GM03348 (cell line): ENCODE data around the gene ASXL2.
A peak's percentile ranks its signal among the peaks of the same experiment; 100 is the strongest.
"Not testable (repeated sequence)": the region's sequence is repeated elsewhere in the genome, so short reads cannot be mapped to it uniquely, and the experiment has no call there.

Experiments used
- DNase-seq: peaks from one replicate; pipeline ENCODE4 v3.0.0; 2012; ENCODE audit warnings: low spot score

Gene ASXL2

DNA sequence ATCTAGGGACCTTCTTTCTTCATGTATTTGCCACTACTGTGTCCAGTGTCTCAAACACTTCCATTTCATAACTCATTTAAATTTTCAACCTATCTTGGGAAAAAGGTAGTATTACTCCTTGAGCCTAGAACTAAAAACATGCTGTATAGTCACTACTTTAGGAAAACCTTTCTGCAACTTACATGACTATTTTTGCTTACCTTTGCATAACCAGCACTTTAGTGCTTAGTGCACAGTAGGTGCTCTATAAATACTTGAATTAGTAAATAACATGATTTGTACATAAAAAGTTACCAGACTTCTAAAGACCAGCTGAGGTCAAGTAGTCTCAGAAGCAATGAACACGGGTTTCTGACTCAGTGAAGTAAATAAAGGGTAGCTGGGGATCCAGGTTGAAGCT, 142.5 kb downstream of the ASXL2 start:
- no peak for DNase-seq

DNA sequence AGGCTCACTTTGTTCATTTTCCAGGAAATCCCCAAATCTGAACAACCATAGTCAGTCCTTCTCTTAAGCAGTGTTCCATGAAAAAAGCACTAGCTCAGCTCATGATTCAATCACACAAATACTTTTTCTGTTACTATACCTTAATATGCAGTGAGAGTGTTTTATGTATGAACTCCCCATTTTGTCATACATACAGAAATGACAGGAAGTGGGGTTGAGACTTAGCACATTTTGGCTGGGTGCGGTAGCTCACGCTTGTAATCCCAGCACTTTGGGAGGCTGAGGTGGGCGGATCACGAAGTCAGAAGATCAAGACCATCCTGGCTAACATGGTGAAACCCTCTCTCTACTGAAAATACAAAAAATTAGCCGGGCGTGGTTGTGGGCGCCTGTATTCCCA, 149.7 kb downstream of the ASXL2 start:
- DNase-seq, result no peak

DNA sequence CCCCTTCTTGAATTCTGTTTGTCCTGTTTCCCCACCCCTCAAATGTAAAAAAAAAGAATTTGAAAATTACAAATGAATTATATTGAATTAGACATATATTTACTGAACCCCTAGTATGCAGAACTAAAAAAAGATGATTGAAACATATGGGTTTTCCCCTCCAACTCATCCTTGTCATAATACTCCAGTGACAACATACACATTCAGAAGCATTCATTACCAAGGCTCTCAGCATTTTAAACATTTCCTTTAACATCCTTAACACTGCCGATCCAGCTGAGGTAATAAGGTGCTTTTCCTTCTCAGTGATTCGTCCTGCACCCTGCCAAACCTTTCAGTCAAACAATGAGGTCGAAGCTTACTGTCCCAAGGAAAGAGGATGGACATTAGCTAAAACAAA, 151.8 kb downstream of the ASXL2 start:
- DNase-seq, result no peak

DNA sequence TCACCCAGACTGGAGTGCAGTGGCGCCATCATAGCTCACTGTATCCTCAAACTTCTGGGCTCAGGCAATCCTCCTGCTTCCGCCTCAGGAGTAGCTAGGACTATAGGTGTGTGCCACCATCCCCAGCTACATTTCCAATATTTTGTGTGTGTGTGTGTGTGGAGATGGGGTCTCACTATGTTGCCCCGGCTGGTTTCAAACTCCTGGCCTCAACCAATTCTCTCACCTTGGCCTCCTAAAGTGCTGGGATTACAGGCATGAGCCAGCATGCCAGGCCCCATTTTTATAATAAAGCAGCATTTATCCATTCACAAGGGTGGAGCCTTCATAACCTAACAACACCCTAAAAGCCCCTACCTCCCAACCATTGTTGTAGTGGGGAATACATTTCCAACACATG, 152.4 kb downstream of the ASXL2 start:
- no peak for DNase-seq

DNA sequence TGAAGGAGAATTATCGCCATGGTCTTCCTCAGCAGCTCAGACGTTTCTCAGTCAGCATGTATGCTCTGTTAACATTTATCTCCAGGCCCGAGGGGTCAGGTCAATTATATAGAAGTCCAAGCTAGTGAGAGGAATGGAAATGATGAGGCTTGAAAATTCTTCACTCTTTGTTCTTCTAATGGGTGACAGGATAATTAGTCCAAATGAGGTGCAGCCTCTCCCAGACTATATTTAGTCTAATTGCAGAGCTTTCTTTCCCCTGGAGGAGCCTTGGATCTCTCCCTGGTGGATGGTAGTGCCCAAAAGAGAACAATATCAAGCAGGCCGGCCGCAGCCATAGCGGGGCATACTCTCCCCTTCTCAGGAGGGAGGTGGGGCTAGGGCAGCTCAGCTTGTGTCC, 153.5 kb downstream of the ASXL2 start:
- no peak for DNase-seq

DNA sequence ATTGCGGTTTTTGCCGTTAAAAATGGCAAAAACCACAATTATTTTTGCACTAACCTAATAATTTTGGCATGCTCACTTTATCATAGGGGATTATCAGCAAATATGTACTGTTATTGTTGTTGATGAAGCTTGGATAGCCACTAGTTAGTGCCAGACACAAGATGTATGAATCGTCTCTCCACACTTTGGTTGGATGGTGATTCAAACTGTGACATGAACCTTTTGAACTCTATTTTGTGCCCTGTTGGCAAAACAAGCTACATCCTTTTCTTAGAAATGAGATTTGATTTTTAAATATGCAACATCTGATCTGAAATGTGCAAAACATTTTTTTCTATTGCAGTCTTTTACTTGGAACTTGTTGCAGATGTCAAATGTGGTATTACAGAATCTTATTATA, 156.1 kb downstream of the ASXL2 start:
- DNase-seq, result no peak

DNA sequence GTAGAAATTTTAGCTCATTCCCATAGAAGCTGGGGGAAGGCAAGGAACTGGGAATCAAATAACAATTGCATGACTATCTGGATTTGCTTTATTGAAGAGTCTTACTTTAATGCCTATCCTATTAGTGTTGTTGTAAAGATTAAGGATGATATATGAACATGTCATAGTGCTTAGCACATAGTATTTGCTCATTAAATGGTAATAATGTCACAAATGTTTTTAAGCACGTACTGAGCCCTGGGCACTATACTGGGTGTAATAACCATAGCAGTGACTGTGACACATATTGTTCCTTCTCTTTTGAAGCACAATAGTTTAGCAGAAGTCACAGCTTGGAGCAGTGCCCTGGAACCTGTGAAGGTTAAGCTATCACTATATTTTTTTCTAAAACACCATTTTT, 157.7 kb downstream of the ASXL2 start:
- DNase-seq, result no peak

DNA sequence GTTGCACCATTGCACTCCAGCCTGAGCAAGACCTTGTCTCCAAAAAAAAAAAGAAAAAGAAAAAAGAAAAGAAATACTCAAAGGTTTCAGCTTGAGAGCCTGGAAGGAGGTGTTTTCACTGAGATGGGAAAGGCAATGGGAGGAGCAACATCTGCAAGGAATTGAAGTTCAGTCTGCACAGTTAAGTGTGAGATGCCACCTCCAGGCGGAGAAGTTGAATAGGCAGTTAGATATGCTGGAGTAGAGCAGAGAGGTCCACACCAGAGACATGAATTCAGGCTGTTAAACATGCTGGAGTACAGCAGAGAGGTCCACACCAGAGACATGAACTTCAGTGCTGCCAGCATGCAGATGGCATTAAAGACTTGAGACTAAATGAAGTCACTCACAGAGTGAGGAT, 163.5 kb downstream of the ASXL2 start:
- peak; percentile 26 for DNase-seq

DNA sequence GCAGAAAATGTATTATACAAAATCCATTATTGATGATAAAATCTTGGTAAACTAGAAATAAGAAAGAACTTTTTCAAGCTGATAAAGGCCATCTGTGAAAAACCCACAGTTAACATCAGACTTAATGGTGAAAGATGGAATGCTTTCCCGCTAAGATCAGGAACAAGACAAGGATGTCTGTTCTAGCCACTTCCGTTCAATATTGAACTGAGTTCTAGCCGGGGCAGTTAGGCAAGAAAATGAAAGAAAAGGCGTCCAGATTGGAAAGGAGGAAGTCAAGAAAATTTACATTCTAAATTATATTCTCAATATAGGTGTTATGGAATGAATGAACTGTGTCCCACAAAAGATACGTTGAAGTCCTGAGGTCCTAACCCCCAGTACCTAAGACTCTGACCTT, 165.8 kb downstream of the ASXL2 start:
- DNase-seq, result no peak

DNA sequence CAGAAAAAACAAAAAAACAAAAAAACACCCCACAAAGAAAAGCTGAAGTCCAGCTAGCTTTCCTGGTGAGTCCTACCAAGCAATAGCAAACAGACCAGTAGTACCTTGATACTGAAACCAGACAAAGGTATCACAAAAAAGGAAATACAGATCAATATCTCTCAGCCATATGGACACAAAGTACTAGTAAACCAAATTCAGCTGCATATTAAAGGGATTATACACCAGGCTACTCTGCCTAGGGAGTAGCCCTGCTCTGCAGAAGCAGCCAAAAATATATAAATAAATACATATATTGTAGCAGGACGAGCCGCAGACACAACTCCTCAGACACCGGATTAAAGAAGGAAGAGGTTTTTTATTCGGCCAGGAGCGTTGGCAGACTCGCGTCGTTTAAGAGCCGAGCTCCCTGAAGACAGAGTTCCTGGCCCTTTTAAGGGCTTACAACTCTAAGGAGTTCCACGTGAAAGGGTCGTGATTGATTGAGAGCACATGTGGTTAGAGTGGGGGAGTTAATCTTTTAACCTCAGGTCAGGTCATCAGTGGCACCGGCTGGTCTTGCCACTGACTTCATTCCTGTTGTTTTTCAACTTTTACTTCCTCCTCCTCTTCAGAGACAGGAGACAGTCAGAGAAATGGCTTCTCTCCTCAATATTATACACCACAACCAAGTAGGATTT, 166.5 kb downstream of the ASXL2 start:
- no peak for DNase-seq

DNA sequence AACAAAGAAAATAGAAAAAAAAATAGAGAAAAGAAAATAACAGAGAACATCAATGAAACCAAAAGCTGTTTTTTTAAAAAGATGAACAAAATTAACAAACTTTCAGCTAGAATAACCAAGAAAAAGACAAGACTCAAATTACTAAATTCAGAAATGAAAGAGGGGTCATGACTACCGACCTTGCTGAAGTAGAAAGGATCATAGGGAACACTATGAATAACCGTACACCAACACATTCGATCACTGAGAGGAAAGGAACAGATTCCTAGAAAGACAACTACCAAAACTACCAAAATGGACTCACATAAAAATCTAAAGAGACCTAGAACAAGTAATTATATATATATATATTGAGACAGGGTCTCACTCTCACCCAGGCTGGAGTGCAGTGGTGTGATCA, 167.5 kb downstream of the ASXL2 start:
- DNase-seq, result no peak

DNA sequence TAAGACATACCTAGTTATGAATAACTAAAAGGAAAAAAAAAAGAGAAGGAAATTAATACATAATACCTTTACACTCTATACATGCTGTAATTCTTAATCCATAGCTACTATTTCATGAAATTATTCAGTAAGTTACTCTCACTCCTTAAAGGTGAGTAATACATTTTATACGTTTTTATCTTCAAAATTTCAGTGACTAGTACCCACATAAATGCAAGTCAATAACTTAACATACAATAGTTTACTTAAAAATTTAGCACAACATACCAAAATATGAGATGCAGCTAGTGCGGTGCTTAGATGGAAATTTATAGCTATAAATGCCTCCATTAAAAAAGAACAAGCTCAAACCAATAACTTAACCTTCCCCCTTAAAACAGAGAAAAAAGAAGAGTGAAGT, 168.9 kb downstream of the ASXL2 start:
- DNase-seq, result no peak

DNA sequence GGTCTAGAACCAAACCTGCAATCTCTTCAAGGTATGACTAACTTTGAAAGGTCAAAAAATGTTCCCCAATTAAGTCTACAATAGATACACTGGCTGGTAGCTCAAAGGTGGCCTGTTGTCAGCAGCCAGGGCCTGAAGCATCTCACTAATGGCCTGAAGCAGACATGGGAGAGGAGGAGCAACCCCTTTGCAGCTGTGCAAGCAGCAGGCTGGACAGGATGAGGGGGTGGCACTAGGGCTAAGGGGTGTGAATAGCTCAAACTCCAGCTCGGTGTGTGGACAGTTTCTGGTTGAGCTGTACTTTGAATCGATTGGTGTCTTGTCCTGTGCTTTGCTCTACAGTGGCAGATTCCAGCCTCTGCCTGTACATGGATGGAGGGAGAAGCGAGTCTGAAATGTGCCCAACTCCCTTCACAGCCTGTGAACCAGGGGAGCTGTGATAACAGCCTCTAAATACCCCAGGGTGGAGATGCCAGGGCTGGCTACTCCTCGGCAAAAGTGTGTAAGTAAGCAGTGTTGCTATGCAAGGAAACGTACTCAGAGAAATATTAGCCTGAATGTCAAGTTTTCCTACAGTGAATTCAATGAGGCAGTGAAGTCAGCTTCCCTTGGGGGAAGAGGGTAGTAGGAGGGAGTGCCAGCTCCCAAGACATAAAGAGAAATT, 170.2 kb downstream of the ASXL2 start:
- DNase-seq, result no peak

DNA sequence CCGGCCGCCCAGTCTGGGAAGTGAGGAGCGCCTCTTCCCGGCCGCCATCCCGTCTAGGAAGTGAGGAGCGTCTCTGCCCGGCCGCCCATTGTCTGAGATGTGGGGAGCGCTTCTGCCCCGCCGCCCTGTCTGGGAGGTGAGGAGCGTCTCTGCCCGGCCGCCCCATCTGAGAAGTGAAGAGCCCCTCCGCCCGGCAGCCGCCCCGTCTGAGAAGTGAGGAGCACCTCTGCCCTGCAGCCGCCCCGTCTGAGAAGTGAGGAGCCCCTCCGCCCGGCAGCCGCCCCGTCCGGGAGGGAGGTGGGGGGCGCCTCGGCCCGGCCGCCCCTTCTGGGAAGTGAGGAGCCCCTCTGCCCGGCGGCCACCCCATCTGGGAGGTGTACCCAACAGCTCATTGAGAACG, 172.7 kb downstream of the ASXL2 start:
- not testable (repeated sequence) for DNase-seq

DNA sequence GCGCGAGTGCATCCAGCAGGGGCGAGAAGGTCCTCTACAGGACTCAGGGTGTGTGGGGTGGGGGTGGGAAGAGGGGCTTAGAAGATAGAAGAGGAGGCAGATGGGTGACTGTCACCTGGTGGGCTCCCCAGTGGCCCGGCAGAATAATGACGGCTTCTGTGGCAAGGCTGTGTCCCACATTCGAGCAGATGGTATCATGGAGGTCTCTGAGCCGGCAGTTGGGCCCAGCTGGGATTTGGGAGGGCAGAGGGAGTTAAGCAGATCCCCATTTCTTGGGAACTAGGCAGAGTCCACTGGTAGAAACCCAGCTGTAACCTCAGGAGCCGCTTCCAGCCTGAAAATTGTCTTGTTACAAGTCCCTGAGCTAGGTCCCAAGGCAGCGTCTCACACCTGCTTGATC, 176.5 kb downstream of the ASXL2 start:
- DNase-seq, result no peak

DNA sequence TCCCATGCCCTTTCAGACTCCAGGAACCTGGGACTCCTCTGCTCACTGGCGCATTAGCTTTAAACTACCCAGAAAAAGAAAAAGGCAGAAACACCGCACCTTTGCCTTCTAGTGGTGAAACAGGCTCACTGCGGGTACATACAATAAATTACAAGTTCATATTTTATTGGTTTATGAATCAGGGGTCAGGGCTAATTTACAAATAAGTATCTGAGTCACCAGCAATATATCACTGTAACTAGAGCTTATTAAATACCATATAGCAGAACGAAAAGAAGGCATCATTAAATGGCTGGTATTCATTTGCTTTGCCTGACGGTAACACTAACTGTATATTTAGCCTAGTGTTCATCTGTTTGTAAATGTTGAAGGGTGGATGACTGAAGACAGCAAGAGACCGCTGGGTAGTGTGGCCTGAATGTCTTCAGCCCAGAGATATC, 178.0 kb downstream of the ASXL2 start:
- DNase-seq, result peak; percentile 43

DNA sequence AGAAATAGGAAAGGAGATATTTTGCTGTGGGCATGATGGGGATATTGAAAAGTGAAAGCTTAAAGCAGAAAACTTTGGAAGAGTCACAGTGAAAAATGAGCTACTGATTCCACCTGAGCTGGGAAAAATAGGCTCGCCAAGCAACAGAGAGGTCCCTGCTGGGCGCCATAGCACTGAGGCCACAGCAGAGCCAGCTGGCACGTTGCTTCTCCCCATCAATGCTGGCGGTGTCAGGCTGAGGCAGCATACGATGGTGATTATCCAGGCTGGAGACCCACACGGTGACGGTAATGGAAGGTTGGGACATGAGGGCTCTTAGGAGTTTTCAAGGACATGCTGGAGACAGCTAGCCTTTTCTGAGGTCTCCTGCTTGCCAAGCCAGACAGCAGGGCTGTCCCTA, 179.1 kb downstream of the ASXL2 start:
- no peak for DNase-seq

DNA sequence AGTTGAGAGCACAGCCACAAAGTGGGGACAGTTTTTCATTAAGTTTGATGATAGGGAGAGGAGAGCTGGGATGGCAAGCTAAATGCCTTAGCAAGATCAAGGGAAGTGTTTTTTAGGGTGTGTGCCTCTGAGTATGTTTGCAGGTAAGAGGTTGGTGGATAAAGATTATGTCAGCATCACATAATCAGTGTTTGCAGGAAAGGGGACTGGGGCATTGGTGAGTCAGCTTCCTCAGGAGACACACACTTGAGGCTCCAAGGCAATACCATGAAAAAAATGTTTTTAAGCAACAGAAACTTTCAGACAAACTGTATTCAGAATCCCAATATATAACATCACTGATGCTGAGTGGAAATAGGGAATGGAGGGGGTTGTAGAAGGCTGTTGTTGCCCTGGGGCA, 179.5 kb downstream of the ASXL2 start:
- no peak for DNase-seq

DNA sequence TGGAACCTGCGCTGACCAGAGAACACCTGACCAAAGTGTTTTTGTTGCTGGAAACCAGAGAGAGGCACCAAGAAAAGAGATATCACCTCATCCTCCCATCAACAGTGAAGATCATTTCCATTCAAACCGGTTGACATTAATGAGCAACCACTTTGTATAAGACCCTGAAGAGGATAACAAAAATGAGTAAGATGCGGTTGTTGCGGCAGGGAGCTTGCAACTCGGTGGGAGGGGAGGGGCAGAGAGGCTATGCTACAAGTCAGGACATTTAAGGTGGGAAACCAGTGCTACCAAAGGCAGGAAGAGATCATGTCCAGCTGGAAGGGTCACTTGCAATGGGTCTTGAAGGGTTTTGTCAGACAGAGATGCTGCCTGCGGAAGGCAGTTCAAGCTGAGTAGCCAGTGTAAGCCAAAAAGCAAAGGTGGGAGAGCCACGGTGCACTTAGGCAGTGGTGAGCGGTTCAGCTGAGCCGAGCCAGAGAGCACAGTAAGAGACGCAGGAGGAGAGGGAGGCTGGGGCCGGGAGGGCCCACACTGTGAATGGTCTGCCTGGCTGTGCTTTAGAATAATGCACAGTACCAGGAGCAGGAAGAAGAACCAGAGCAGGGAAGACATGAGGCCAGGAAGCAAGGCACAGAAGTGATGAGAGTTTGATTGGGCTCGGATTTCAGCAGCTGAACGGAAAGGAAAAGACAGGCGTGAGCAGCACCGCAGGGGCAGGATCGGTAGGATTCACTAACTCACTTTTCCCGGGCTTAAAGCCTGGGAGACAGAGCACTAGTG, 180.5 kb downstream of the ASXL2 start:
- DNase-seq, result peak; percentile 23

DNA sequence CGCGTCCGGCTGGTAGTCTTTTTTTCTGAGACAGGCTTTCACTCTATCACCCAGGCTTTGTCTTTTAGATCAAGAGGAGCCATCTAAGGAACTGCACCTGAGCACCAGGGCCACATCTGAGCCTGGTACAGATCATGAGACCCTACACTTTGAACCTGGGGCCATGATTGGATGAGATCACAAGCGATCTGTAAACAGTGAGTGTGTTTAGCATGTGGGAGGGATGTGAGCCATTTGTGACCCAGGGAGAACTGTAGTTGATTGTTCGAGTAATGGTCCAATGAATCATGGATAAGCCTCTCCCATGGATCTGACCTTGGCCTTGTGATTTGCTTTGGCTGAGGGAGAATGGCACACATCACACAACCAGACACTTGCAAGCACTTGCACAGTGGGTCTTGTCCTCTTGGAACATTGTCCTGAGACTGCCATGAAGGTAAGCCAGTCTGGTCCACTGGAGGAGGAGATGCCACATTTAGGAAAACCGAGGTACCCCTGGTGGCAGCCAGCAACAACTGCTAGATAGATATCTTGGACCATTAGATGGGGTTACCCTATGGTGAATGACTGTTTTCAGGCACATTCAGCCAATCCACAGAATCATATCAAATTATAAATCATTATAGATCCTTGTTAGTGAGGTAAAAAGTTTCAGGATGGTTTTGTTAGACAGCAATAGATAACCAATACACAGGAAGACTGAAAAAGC, 185.4 kb downstream of the ASXL2 start:
- no peak for DNase-seq

DNA sequence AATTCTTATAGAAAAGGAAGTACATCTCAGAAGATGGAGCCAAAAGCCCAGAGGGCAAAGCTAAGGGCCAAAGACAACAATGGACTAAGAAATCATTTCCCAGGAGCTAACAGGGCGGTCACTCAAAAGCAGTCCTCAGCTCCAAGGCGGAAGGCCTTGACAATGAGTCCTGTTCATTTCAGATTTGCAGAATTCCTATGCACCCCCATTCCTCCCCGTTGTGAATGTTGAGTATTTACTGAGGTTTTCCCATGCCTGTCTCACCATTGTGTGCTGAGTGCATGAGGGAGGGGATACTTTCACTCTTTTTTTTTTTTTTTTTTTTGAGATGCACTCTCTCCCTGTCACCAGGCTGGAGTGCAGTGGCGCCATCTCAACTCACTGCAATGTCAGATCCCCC, 186.1 kb downstream of the ASXL2 start:
- no peak for DNase-seq

DNA sequence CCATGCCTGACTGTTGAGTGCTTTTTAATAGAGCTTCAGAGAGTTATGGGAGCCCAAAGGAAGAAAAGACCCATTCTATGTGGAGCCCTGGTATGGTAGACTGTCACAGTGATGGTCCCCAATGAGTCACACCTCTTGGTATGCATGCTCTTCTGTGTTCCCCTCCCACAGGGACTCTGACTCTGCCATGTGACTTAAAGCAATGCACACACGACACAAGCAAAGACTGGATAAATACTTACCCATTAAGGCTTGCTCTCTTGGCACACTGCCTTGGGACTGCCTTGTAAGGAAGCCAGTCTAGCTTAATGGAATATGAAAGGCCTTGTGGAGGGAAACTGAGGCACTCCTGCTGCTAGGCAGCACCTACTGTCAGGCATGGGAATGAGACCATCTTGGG, 188.2 kb downstream of the ASXL2 start:
- no peak for DNase-seq

DNA sequence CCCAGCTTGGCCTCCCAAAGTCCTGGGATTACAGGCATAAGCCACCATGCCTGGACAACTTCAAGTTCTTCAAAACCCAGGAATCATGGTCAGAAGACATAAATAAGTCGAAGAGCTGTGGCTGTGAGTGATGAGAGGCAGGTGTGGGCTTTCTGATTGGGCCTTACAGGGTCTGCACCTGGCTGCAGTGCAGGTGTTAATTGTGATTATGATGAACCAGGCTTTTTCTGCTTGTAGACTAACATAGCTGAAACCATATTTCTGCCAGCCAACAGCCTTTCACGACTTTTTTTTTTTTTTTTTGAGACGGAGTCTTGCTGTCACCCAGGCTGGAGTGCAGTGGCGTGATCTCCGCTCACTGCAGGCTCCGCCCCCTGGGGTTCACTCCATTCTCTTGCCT, 190.1 kb downstream of the ASXL2 start:
- no peak for DNase-seq
